Fibroblast of lung (primary cell): ENCODE results near the gene FLVCR1. TPM values are rescaled to one million over a fixed set of nuclear protein-coding genes. Genes with fewer than 3 reads are reported as not detected.
A peak's percentile ranks its signal among the peaks of the same experiment; 100 is the strongest.

Experiments used
- DNase-seq, 2 donors: peaks; one replicate each; pipeline versions ENCODE4 v3.0.0 to v3.0.0-alpha.2; 2010; ENCODE audit warnings: low read depth in 2 of 2
- H2AFZ ChIP-seq: 2 replicates; pipeline ENCODE4 v1.5.1; 2012; ENCODE audit warnings: low read length, control low read depth, inconsistent platforms
- H3K27ac ChIP-seq: 2 replicates; pipeline ENCODE4 v1.5.1; 2011; ENCODE audit warnings: low read length, control low read depth; ENCODE audit not compliant: insufficient read depth
- H3K27me3 ChIP-seq: 2 replicates; pipeline ENCODE4 v1.5.1; 2011; ENCODE audit warnings: mild to moderate bottlenecking, low read length; ENCODE audit not compliant: control insufficient read depth, insufficient read depth
- H3K36me3 ChIP-seq: 2 replicates; pipeline ENCODE4 v1.5.1; 2011; ENCODE audit warnings: low read length; ENCODE audit not compliant: control insufficient read depth, insufficient read depth
- H3K4me1 ChIP-seq: 2 replicates; pipeline ENCODE4 v1.5.1; 2011; ENCODE audit warnings: low read length; ENCODE audit not compliant: control insufficient read depth, insufficient read depth; ENCODE audit errors: extremely low read depth
- H3K4me2 ChIP-seq: 2 replicates; pipeline ENCODE4 v1.5.1; 2011; ENCODE audit warnings: low read length, control low read depth; ENCODE audit not compliant: insufficient read depth; ENCODE audit errors: extremely low read depth
- H3K4me3 ChIP-seq, 4 experiments: fragments of 200-600 bp in 1 of 4; sonication (generic) in 1 of 4; replicated peaks in 1 of 4; 2 replicates each; pipeline ENCODE4 v1.5.1; 2011 to 2016; ENCODE audit warnings: low read length in 4 of 4, low read depth in 3 of 4, mild to moderate bottlenecking in 3 of 4, control low read depth in 2 of 4, inconsistent platforms in 1 of 4, mixed read lengths in 1 of 4; ENCODE audit not compliant: insufficient read depth in 1 of 4; ENCODE audit errors: control extremely low read depth in 1 of 4
- H3K79me2 ChIP-seq: 2 replicates; pipeline ENCODE4 v1.5.1; 2012; ENCODE audit warnings: mild to moderate bottlenecking, low read length, inconsistent platforms; ENCODE audit not compliant: control insufficient read depth, insufficient read depth
- H3K9ac ChIP-seq: 2 replicates; pipeline ENCODE4 v1.5.1; 2011; ENCODE audit warnings: mild to moderate bottlenecking, low read length, control low read depth; ENCODE audit not compliant: insufficient read depth
- H3K9me3 ChIP-seq: 2 replicates; pipeline ENCODE4 v1.5.1; 2012; ENCODE audit warnings: low read depth, low read length; ENCODE audit not compliant: control insufficient read depth, insufficient read depth
- H4K20me1 ChIP-seq: 2 replicates; pipeline ENCODE4 v1.5.1; 2011; ENCODE audit warnings: low read length; ENCODE audit not compliant: control insufficient read depth, insufficient read depth; ENCODE audit errors: extremely low read depth
- CTCF ChIP-seq, 2 donors: IDR thresholded peaks in 1 of 2; conservative IDR thresholded peaks in 1 of 2; 1 replicate in 1 of 2; 2 replicates in 1 of 2; pipeline ENCODE4 v1.5.1; 2011 to 2012; ENCODE audit warnings: low read length in 2 of 2, control low read depth in 1 of 2, inconsistent platforms in 1 of 2, low read depth in 1 of 2, mild to moderate bottlenecking in 1 of 2
- EZH2 ChIP-seq: IDR thresholded peaks from 2 replicates; pipeline ENCODE4 v1.5.1; 2012; ENCODE audit warnings: low read length, control low read depth, mild to moderate bottlenecking; ENCODE audit errors: missing control alignments
- polyA plus RNA-seq, 2 donors: library from polyadenylated mRNA; depleted of rRNA in 1 of 2; stranded (reverse) in 1 of 2; unstranded in 1 of 2; fragments of >200 nt; gene quantifications; 2 replicates each; pipeline ENCODE4 v1.2.1, GENCODE V29; 2011 to 2012; ENCODE audit warnings: missing spikeins in 1 of 2
- total RNA-seq: library from RNA; depleted of rRNA; stranded (reverse); fragments of >200 nt; gene quantifications from 2 replicates; pipeline ENCODE4 v1.2.1, GENCODE V29; 2014

Gene FLVCR1
- total and polyA plus RNA-seq, 2 donors (not counting 1 experiment from before 2014, with no cell fraction given) = 2.5 to 7.3 TPM

- TF ChIP-seq EZH2 (no peak), CTCF (conservative IDR thresholded peaks at IDR 0.05 in 1 of 2, IDR thresholded peaks at IDR 0.05 in 1 of 2; ENCODE audit: low read depth in 1 of 2, low read length in 2 of 2) (no peak)
- Histone ChIP-seq H4K20me1 (no peaks in the 10 kb centered on the region), H3K4me2 (no peak overlapping the region), H3K4me3 (no peak overlapping the region), H3K36me3 (no peaks in the 10 kb centered on the region), H3K9me3 (no peaks in the 10 kb centered on the region), H3K27ac (no peak overlapping the region), H2AFZ (no peak overlapping the region), H3K79me2 (no peaks in the 10 kb centered on the region), H3K27me3 (no peaks in the 10 kb centered on the region), H3K4me1 (peaks cover 5% of the 10 kb centered on the region), H3K9ac (no peak overlapping the region)
- DNase-seq = peak in 1 of 2 donors; percentile 41
These were observed 70.5 kb downstream of the FLVCR1 start for GRCh38 chr1:212928323-212929291.

- TF ChIP-seq EZH2 (no peak), CTCF (conservative IDR thresholded peaks at IDR 0.05 in 1 of 2, IDR thresholded peaks at IDR 0.05 in 1 of 2; ENCODE audit: low read depth in 1 of 2, low read length in 2 of 2) (no peak)
- H3K27me3 ChIP-seq = peaks cover 2% of the 10 kb centered on the region
- no peaks in the 10 kb centered on the region for H3K36me3 ChIP-seq
- no peaks in the 10 kb centered on the region for H3K9me3 ChIP-seq
- no peak overlapping the region for H3K27ac ChIP-seq
- no peak overlapping the region for H3K4me3 ChIP-seq
- no peak overlapping the region for H2AFZ ChIP-seq
- no peak overlapping the region for H3K9ac ChIP-seq
- DNase-seq = no peak
- H3K4me1 ChIP-seq = no peaks in the 10 kb centered on the region
- H4K20me1 ChIP-seq = no peaks in the 10 kb centered on the region
- no peaks in the 10 kb centered on the region for H3K79me2 ChIP-seq
- no peak overlapping the region for H3K4me2 ChIP-seq
These were observed 73.1 kb downstream of the FLVCR1 start for GRCh38 chr1:212930986-212931678.

GRCh38 chr1:212933815-212934471 lies 75.9 kb downstream of the FLVCR1 start:
- no peak overlapping the region for H2AFZ ChIP-seq
- H3K9me3 ChIP-seq = no peaks in the 10 kb centered on the region
- H3K79me2 ChIP-seq = no peaks in the 10 kb centered on the region
- no peaks in the 10 kb centered on the region for H4K20me1 ChIP-seq
- no peaks in the 10 kb centered on the region for H3K4me1 ChIP-seq
- peaks cover 4% of the 10 kb centered on the region for H3K27me3 ChIP-seq
- H3K9ac ChIP-seq = no peak overlapping the region
- no peaks in the 10 kb centered on the region for H3K36me3 ChIP-seq
- H3K4me3 ChIP-seq = no peak overlapping the region
- H3K4me2 ChIP-seq = no peak overlapping the region
- no peak for DNase-seq
- TF ChIP-seq CTCF (conservative IDR thresholded peaks at IDR 0.05 in 1 of 2, IDR thresholded peaks at IDR 0.05 in 1 of 2; ENCODE audit: low read depth in 1 of 2, low read length in 2 of 2) (no peak), EZH2 (no peak)
- no peak overlapping the region for H3K27ac ChIP-seq
